NCI-H2029 treated with DMSO at 0.1 percent for 48 hours (cell line): ENCODE measurements around the gene MAMSTR.
A peak's percentile ranks its signal among the peaks of the same experiment; 100 is the strongest.
"Not testable (repeated sequence)": the region's sequence is repeated elsewhere in the genome, so short reads cannot be mapped to it uniquely, and the experiment has no call there.

Experiments used
- DNase-seq: peaks from one replicate; lab custom pipeline; 2025; lab: John Stamatoyannopoulos, UW

The MAMSTR gene

GRCh38 chr19:48719263-48720171, at the start of gene MAMSTR:
Gene MAMSTR, minus strand, starts transcription at chr19:48719725. Its CDS starts 694 bp downstream, at chr19:48719031.
- no peak for DNase-seq

GRCh38 chr19:48768994-48769713, 49.6 kb upstream of the MAMSTR start:
- DNase-seq, result no peak

- not testable (repeated sequence) for DNase-seq
Observed at GRCh38 chr19:48768171-48768753, 48.7 kb upstream of the MAMSTR start.

GRCh38 chr19:48765816-48766215, 46.3 kb upstream of the MAMSTR start:
- not testable (repeated sequence) for DNase-seq

GRCh38 chr19:48760504-48761205, 41.1 kb upstream of the MAMSTR start:
- no peak for DNase-seq

- DNase-seq, result no peak
Observed at GRCh38 chr19:48757741-48758144, 38.2 kb upstream of the MAMSTR start.

- DNase-seq, result no peak
Observed at GRCh38 chr19:48757089-48757675, 37.7 kb upstream of the MAMSTR start.

GRCh38 chr19:48756686-48757085, 37.2 kb upstream of the MAMSTR start:
- no peak for DNase-seq

GRCh38 chr19:48756212-48756611, 36.7 kb upstream of the MAMSTR start:
- DNase-seq, result no peak

GRCh38 chr19:48755787-48756186, 36.3 kb upstream of the MAMSTR start:
- DNase-seq, result no peak

- peak; percentile 50 for DNase-seq
Observed at GRCh38 chr19:48755084-48755641, 35.6 kb upstream of the MAMSTR start, which contains the start of gene FGF21. Gene FGF21, plus strand, starts transcription at chr19:48755524. Its CDS starts 713 bp downstream, at chr19:48756237.

- DNase-seq, result peak; percentile 69
Observed at GRCh38 chr19:48752496-48753365, 33.2 kb upstream of the MAMSTR start, which contains the start of gene FUT1. Gene FUT1, minus strand, starts transcription at chr19:48752641. Its CDS starts 1,360 bp downstream, at chr19:48751281.

GRCh38 chr19:48751845-48752495, 32.4 kb upstream of the MAMSTR start:
- DNase-seq, result no peak

- DNase-seq, result no peak
Observed at GRCh38 chr19:48750771-48751504, 31.4 kb upstream of the MAMSTR start.

GRCh38 chr19:48750351-48750750, 30.8 kb upstream of the MAMSTR start:
- no peak for DNase-seq

- DNase-seq, result no peak
Observed at GRCh38 chr19:48749571-48750198, 30.2 kb upstream of the MAMSTR start.

GRCh38 chr19:48746738-48747575, 27.4 kb upstream of the MAMSTR start, which contains the start of gene IZUMO1:
Gene IZUMO1, minus strand, starts transcription at chr19:48746909. Its CDS starts 1,050 bp downstream, at chr19:48745859.
- DNase-seq, result no peak
